ENCODE measurements around the gene RABAC1. TPM values are rescaled to one million over a fixed set of nuclear protein-coding genes. Genes with fewer than 3 reads are reported as not detected.

The RABAC1 gene
- total and polyA plus RNA-seq, 8 donors = 53.1 to 186 (median 74.2) TPM

- H3K9me3 ChIP-seq = no peaks in the 10 kb centered on the region
- peaks cover 0 to 22% of the 10 kb centered on the region in 2 donors for H3K27me3 ChIP-seq
- ATAC-seq (no peak), DNase-seq (no peak)
- no peaks in the 10 kb centered on the region for H3K36me3 ChIP-seq
- TF ChIP-seq, protein P1, sequence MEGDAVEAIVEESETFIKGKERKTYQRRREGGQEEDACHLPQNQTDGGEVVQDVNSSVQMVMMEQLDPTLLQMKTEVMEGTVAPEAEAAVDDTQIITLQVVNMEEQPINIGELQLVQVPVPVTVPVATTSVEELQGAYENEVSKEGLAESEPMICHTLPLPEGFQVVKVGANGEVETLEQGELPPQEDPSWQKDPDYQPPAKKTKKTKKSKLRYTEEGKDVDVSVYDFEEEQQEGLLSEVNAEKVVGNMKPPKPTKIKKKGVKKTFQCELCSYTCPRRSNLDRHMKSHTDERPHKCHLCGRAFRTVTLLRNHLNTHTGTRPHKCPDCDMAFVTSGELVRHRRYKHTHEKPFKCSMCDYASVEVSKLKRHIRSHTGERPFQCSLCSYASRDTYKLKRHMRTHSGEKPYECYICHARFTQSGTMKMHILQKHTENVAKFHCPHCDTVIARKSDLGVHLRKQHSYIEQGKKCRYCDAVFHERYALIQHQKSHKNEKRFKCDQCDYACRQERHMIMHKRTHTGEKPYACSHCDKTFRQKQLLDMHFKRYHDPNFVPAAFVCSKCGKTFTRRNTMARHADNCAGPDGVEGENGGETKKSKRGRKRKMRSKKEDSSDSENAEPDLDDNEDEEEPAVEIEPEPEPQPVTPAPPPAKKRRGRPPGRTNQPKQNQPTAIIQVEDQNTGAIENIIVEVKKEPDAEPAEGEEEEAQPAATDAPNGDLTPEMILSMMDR (IDR thresholded peaks at IDR 0.05) = no peak
- no peaks in the 10 kb centered on the region for H3K4me1 ChIP-seq
- intact Hi-C loops (cut with DNase I) = no loop called here
- no peak overlapping the region for H3K27ac ChIP-seq
- H3K4me3 ChIP-seq = no peak overlapping the region
Observed at GRCh38 chr19:41978470-41978869, 19.3 kb upstream of the RABAC1 start.

DNA sequence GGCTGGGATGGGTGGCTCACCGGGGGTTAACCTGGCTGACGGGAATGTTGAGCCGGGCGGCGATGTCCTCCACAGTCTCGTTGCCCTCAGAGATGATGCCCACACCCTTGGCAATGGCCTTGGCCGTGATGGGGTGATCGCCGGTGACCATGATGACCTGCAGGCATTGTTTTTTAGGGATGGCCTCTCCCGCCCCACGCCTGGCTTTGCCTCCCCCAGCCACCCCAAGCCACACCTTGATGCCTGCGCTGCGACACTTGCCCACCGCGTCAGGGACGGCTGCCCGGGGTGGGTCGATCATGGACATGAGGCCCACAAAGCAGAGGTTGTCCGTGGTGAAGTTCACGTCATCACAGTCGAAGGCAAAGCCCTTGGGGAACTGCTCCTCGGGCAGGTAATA lies 18.8 kb upstream of the RABAC1 start:
- peaks cover 0 to 22% of the 10 kb centered on the region in 2 donors for H3K27me3 ChIP-seq
- H3K4me3 ChIP-seq = no peak overlapping the region
- H3K9me3 ChIP-seq = no peaks in the 10 kb centered on the region
- H3K4me1 ChIP-seq = no peaks in the 10 kb centered on the region
- TF ChIP-seq, protein P1 (IDR thresholded peaks at IDR 0.05) = no peak
- no peaks in the 10 kb centered on the region for H3K36me3 ChIP-seq
- intact Hi-C loops (cut with DNase I) = no loop called here
- no peak for DNase-seq
- no peak for ATAC-seq
- H3K27ac ChIP-seq = no peak overlapping the region

GRCh38 chr19:41974652-41975051 lies 15.5 kb upstream of the RABAC1 start:
- TF ChIP-seq, protein P1 (IDR thresholded peaks at IDR 0.05) = no peak
- no peak overlapping the region for H3K4me3 ChIP-seq
- ATAC-seq = no peak
- H3K27ac ChIP-seq = no peak overlapping the region
- intact Hi-C loops (cut with DNase I) = no loop called here
- peaks cover 0 to 30% of the 10 kb centered on the region in 2 donors for H3K27me3 ChIP-seq
- no peak for DNase-seq
- no peaks in the 10 kb centered on the region for H3K9me3 ChIP-seq
- H3K36me3 ChIP-seq = no peaks in the 10 kb centered on the region
- H3K4me1 ChIP-seq = no peaks in the 10 kb centered on the region

DNA sequence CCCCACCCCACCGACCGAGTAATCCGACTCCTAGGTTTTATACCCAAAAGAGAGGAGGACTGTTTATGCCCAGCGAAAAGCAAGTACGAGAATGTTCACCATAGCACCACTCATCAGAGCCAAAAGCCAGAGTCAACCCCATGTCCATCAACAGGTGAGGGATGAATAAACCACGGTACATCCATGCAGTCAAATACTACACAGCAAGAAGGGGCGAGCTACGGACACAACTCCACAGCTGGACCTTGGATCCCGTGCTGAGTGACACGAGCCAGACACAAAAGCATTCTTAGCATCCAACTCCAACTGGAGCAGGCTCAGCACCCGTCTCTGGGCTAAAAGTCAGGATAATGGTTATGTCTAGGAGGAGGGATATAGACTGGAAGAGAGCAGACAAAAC lies 12.2 kb upstream of the RABAC1 start:
- Histone ChIP-seq H3K27ac (no peak overlapping the region), H3K36me3 (no peaks in the 10 kb centered on the region), H3K27me3 (peaks cover 0 to 43% of the 10 kb centered on the region in 2 donors), H3K9me3 (no peaks in the 10 kb centered on the region), H3K4me1 (no peaks in the 10 kb centered on the region), H3K4me3 (no peak overlapping the region)
- TF ChIP-seq, protein P1 (IDR thresholded peaks at IDR 0.05) = no peak
- intact Hi-C loops (cut with DNase I) = no loop called here
- DNase-seq = no peak
- ATAC-seq = no peak

DNA sequence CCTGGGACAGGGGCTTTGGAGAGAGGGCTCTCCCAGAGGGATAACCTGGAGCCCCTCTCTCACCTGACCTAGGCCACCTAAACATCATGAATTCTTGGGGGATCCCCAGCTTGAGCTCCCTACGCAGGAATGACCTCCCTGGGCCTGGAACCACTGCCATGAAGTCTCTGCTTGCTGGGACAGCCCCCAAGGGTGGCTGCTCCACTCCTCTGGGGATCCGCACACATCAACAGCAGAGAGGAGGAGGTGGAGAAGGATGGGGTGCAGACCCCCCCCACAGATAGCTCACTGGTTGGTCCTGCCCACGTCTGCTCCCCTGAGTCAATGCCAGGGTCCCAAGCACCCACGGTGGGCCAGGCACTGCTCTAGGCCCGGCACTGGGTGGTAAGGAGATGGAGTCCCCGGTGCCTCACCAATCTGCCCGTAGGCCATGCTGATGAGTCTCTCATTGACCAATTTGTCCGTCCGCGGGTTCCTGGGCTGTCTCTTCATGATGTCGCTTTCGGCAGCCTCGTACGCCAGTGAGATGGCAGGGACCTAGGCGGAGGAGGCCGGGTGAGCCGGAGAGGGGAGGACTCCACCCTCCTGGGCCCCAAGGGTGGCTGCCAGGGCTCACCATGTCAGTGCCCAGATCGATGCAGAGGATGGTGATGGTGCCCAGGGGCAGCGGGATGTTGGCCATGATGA lies 10.8 kb upstream of the RABAC1 start:
- Histone ChIP-seq H3K4me3 (no peak overlapping the region), H3K27ac (no peak overlapping the region), H3K4me1 (no peaks in the 10 kb centered on the region), H3K27me3 (peaks cover 0 to 39% of the 10 kb centered on the region in 2 donors), H3K9me3 (no peaks in the 10 kb centered on the region), H3K36me3 (no peaks in the 10 kb centered on the region)
- ATAC-seq (no peak), DNase-seq (peak in 1 of 4 donors; percentile 73)
- TF ChIP-seq, protein P1 (IDR thresholded peaks at IDR 0.05) = no peak
- intact Hi-C loops (cut with DNase I) = no loop called here
